H4 (cell line): ENCODE results near the gene ARSI. TPM values are rescaled to one million over a fixed set of nuclear protein-coding genes. Genes with fewer than 3 reads are reported as not detected.
"Not testable (repeated sequence)": the region's sequence is repeated elsewhere in the genome, so short reads cannot be mapped to it uniquely, and the experiment has no call there.

Experiments used
- DNase-seq: peaks from one replicate; pipeline ENCODE4 v3.0.0-alpha.2; 2015; ENCODE audit warnings: low spot score
- total RNA-seq: library from RNA; depleted of rRNA; stranded (reverse); fragments of >200 nt; shearing (Covaris generic); gene quantifications from 2 replicates; pipeline ENCODE4 v1.2.3, GENCODE V29; 2014

ARSI gene
- total RNA-seq, 1 experiment from 2014 or later: not detected

GRCh38 chr5:150265870-150266383 is 36.8 kb downstream of the ARSI start:
- DNase-seq: no peak

DNA sequence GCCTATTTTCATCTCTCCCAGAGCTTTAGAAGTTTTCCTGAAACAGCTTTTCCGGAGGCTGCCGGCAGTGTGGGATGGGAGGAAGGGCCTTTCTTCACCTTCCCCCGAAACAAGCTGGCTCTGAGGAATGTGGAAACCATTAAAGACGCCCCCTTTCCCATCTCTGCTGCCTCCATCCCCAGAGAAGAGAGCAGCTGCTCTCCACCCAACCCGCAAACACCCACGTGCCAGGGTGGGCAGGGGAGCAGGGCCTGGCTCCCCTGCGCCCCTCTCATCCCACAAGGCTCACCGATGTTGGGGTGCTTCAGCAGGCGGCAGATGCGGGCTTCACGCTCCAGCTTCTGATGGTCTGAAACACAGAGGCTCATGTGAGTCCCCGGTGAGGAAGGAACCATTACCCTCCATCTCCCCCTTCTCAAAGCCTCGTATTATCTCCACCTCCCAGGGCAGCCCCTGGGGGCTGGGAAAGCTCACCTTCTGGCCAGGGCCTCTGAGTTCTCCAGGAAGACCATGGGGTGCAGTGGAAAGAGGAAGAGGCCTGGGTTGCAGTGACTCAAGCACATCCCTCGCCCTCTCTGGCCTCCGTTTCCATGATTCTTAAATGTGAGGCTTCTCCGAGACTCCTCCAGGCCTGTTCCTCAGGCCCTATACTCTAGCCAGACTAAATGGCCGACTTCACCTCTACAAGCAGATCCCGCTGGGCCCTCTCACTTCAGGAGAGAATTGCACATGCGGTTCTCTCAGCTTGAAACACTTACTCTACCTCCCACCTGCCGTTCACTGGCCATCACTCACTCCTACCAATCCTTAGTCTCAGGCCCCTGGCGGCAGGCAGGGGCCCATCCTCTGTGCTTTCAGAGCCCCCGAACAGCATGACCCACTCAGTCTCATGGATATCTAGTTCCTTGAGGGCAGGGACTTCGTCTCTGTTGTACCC is 37.8 kb downstream of the ARSI start:
- no peak for DNase-seq

GRCh38 chr5:150263801-150264621 is 38.7 kb downstream of the ARSI start:
- DNase-seq: peak; percentile 94

GRCh38 chr5:150263375-150263775 is 39.3 kb downstream of the ARSI start:
- DNase-seq: no peak

DNA sequence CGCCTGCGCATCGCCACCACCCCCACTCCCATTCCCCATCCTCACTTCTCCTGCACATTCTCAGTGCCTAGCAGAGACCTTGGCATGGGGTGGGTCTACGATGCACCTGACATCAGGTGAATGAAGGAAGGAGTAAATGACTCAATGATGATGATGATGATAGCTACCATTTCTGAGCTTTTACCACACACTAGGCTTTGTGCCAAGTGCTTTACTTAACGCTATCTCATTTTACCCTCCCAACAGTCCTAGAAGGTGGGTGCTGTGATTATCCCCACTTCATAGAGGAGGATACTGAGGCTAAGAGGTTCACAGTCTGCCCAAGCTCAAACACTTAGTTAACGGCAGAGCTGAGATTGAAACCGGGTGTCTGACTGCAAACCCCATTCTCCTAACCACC is 40.2 kb downstream of the ARSI start:
- DNase-seq: no peak

DNA sequence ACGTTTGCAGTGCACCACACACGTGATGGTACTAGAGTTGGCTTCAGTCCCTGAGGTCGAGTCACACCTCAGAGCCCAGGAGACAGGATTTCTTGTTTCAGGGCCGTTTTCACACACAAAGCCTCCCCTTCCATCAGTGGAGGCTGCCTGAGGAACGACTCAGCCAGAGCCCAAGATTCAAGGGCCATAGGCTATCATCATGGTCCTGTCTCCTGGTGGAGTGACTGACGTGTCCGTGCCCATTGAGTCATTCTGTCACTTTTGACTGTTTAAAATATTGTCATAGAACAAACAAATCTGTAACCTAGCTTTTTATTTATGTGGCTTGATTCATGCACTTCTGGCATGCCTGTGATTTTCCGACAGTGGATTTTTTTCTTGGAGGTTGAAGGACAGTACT is 41.5 kb downstream of the ARSI start:
- no peak for DNase-seq

GRCh38 chr5:150258130-150258529 is 44.6 kb downstream of the ARSI start:
- no peak for DNase-seq

GRCh38 chr5:150257424-150257823 is 45.3 kb downstream of the ARSI start:
- no peak for DNase-seq

DNA sequence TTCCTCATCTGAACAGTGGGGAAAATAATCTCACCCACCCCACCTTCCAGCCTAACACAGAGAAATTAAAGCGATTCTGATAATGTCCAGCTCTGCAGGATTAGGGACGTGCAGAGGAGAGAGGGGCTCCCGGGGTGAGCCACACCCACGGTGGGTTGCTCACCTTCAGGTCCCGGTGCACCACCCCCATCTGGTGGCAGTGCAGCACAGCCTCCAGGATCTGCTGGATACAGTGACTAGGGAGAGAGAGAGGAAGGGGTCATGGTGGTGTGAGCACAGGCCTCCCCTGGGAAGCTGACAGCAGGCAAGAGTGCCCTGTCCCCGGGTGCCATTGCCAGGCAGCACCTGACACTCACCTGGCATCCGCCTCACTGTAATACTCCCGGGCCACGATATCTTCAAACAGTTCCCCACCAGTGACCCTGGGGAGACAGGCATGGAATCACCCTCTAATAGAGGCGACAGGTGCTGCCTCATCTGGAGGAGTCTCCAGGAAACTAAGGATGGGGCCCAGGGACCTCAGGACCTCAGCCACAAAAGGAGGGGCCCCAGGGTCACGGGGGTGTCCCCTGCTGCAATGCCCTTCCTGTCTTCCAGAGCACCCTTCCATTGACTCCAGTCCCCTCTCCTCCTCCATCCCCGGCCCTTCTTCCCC is 46.2 kb downstream of the ARSI start:
- no peak for DNase-seq

DNA sequence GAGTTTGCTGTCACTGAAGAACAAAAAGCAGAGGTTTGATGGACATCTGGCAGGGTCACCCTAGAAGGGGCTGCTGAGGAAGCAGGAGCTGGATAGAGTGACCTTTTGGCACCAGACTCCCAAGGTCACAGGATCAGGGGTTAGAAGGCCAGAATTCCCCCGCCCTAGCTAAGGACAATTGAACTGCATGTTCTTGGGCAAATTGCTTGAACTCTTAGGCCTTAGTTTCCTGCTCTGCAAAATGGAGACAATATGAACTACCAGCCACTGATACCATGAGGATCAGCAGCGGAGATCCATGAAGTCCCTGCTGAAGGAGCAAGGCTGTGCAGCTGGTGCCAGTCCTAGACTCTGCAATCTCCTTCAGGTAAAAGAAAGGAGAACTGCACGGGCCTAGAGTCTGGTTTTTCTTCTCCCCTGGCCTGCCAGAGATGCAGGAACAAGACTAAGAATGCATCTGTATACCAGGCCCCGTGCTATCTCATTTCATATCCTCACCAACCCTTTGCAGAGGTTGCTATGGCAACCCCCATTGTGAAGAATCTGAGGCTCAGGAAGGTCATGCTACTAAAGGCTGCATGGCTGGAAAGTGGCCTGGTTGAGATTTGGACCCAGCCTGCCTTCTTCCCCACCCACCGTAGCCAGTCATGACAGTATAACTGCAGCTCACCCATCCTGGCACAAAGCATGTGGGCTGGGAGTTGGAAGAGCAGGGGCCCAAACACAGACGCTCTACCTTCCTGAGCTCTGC is 46.9 kb downstream of the ARSI start:
- DNase-seq: no peak

GRCh38 chr5:150254774-150255173 is 47.9 kb downstream of the ARSI start:
- DNase-seq: no peak

GRCh38 chr5:150254363-150254762 is 48.3 kb downstream of the ARSI start:
- DNase-seq: no peak

- DNase-seq: no peak
Measured at GRCh38 chr5:150253416-150254208, 49.1 kb downstream of the ARSI start.

- no peak for DNase-seq
Measured at GRCh38 chr5:150252489-150252888, 50.2 kb downstream of the ARSI start.

DNA sequence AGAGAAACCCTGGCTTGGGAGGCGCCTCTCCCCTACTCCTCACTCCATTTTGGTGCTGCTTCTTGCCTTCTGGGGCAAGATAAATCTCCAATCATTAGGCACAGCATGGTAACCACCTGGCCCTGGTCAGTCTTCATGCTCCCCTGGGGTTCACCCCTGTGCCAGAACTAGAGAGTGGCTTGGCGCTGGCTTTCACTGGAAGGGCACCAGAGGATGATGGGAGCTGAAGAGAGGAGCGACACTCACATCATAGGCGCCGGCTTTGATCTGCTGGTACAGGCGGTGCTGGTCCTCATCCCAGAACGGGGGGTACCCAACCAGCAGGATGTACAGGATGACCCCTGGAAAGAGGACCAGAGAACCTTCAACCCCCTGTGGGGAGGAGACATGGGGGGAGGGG is 51.2 kb downstream of the ARSI start:
- DNase-seq: no peak

GRCh38 chr5:150249744-150250143 is 53.0 kb downstream of the ARSI start:
- no peak for DNase-seq

GRCh38 chr5:150248946-150249345 is 53.8 kb downstream of the ARSI start:
- DNase-seq: no peak

DNA sequence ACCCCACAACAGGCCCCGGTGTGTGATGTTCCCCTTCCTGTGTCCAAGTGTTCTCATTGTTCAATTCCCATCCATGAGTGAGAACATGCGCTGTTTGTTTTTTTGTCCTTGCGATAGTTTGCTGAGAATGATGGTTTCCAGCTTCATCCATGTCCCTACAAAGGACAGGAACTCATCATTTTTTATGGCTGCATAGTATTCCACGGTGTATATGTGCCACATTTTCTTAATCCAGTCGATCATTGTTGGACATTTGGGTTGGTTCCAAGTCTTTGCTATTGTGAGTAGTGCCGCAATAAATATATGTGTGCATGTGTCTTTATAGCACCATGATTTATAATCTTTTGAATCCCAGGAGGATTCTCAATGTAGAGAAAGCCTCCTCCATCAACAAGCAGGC is 54.2 kb downstream of the ARSI start:
- DNase-seq: not testable (repeated sequence)

- DNase-seq: no peak
Measured at GRCh38 chr5:150247726-150248125, 55.0 kb downstream of the ARSI start.

DNA sequence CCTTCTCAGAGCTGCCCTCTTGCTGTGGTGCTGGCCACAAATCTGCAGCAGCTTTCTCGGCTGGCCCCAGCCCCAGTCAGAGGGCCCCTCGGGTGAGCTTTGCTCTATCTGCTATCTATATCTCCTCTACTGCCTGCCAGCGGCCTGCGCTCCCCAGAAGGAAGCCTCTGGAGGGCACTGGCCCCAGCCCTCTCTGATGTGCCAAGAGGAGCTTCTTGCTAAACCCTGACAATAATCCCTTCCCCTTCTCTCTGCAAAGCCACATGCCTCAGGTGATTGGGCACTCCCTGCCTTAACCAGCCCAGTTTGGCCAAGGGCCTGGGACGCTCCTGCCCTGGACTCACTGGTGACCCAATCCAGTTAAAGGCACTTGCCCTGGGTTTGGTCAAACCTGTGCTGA is 55.9 kb downstream of the ARSI start:
- no peak for DNase-seq

- no peak for DNase-seq
Measured at GRCh38 chr5:150246429-150246828, 56.3 kb downstream of the ARSI start.
